Measurements from ENCODE around the gene CTSS. TPM values are rescaled to one million over a fixed set of nuclear protein-coding genes. Genes with fewer than 3 reads are reported as not detected.

Gene CTSS
- total and polyA plus RNA-seq, 2 donors (not counting 1 experiment from before 2014, with no cell fraction given) = 106 to 221 TPM

DNA sequence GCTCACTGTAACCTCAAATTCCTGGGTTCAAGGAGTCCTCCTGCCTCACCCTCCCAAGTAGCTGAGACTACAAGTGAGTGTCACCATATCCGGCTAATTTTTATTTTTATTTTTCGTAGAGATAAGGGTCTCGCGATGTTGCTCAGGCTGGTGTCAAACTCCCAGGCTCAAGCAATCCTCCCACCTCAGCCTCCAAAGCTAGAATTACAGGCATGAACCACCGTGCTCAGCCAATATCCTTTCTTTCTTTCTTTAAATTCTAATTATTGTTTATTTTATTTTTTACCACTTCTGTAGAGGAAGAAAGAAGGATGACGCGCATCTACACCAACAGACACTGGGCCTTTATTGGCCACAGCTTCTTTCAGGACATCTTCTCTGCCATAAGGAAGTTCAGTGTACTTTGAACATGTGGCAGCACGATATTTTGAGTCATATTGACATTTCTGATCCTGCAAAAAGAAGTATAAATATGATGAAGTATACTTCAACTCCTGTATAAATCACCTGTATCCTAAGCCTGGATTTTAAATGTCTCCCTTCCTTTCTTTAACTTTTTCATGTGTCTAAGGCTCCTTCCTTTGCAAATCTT, 15.8 kb downstream of the CTSS start:
- Mint-ChIP-seq H3K27me3 (no peaks in the 10 kb centered on the region), H3K9me3 (ENCODE audit: insufficient read depth) (no peaks in the 10 kb centered on the region), H3K27ac (peak overlapping the region; percentile 47), H3K4me3 (no peak overlapping the region), H3K4me1 (no peaks in the 10 kb centered on the region)
- Histone ChIP-seq H3K4me3 (ENCODE audit: control extremely low read depth in 1 of 5, extremely low read depth in 1 of 5, insufficient read depth in 1 of 5, low read depth in 2 of 5, low read length in 4 of 5) (no peak overlapping the region), H3K4me1 (ENCODE audit: control insufficient read depth in 2 of 2, insufficient read depth in 2 of 2, low read length in 2 of 2) (no peaks in the 10 kb centered on the region), H3K27ac (ENCODE audit: low read length in 2 of 2) (no peak overlapping the region), H3K36me3 (replicated peaks in 1 of 2; ENCODE audit: control extremely low read depth in 1 of 2, control insufficient read depth in 1 of 2, extremely low read depth in 1 of 2, insufficient read depth in 2 of 2, low read length in 1 of 2) (peaks cover 39 to 98% of the 10 kb centered on the region in 2 experiments), H3K27me3 (replicated peaks in 1 of 4; ENCODE audit: control extremely low read depth in 1 of 4, control insufficient read depth in 3 of 4, insufficient read depth in 4 of 4, low read length in 3 of 4) (no peaks in the 10 kb centered on the region), H3K79me2 (ENCODE audit: control insufficient read depth, insufficient read depth, low read length) (peaks cover 13% of the 10 kb centered on the region), H3K4me2 (replicated peaks; ENCODE audit: low read depth, low read length, poor library complexity, severe bottlenecking) (no peak overlapping the region), H4K20me1 (ENCODE audit: control insufficient read depth, insufficient read depth, low read length, poor library complexity, severe bottlenecking) (peaks cover 24% of the 10 kb centered on the region), H3K9me3 (ENCODE audit: control extremely low read depth in 1 of 3, control insufficient read depth in 2 of 3, insufficient read depth in 1 of 3, low read length in 2 of 3) (no peaks in the 10 kb centered on the region), H2AFZ (ENCODE audit: insufficient read depth, low read depth, low read length, poor library complexity, severe bottlenecking) (no peak overlapping the region), H3K9ac (ENCODE audit: low read length) (no peak overlapping the region)
- POLR2A ChIA-PET = interaction anchor here (0.8 kb wide), 1 partner anchor 55 kb away, joined by 3 read pairs; no protein-coding TSS in a partner anchor
- DNase-seq = no peak
- CTCF ChIA-PET = interaction anchor here (1.1 kb wide), 1 partner anchor 9 kb away, joined by 3 read pairs; no protein-coding TSS in a partner anchor
- 100% methylated on average over 1 of the region's 8 CpGs for WGBS (ENCODE audit: insufficient coverage)
- no peak for TF ChIP-seq EZH2 (IDR thresholded peaks at IDR 0.05; ENCODE audit: borderline replicate concordance, insufficient read depth, low read depth, low read length, poor library complexity, severe bottlenecking)
- TF ChIP-seq, protein P1, sequence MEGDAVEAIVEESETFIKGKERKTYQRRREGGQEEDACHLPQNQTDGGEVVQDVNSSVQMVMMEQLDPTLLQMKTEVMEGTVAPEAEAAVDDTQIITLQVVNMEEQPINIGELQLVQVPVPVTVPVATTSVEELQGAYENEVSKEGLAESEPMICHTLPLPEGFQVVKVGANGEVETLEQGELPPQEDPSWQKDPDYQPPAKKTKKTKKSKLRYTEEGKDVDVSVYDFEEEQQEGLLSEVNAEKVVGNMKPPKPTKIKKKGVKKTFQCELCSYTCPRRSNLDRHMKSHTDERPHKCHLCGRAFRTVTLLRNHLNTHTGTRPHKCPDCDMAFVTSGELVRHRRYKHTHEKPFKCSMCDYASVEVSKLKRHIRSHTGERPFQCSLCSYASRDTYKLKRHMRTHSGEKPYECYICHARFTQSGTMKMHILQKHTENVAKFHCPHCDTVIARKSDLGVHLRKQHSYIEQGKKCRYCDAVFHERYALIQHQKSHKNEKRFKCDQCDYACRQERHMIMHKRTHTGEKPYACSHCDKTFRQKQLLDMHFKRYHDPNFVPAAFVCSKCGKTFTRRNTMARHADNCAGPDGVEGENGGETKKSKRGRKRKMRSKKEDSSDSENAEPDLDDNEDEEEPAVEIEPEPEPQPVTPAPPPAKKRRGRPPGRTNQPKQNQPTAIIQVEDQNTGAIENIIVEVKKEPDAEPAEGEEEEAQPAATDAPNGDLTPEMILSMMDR (IDR thresholded peaks at IDR 0.05) = no peak
- intact Hi-C loops (cut with micrococcal nuclease) = no loop called here
- ATAC-seq (ENCODE audit: low read depth) = no peak

Data from B cell (primary cell).